ENCODE measurements around the gene DNAJB14.

DNAJB14 gene

GRCh38 chr4:99946356-99947189 is at the start of gene DNAJB14:
DNAJB14 (minus strand) TSS chr4:99946618; CDS start chr4:99946571, 47 bp downstream.
- DNase-seq (ENCODE audit: low read depth): no peak
- H3K4me3 ChIP-seq (ENCODE audit: low read length): peak within 1 kb of the TSS; percentile 79
- TF ChIP-seq CTCF (conservative IDR thresholded peaks at IDR 0.05; ENCODE audit: low read depth, low read length): no peak

- DNase-seq (ENCODE audit: low read depth): no peak
- TF ChIP-seq CTCF (conservative IDR thresholded peaks at IDR 0.05; ENCODE audit: low read depth, low read length): no peak
- H3K4me3 ChIP-seq (ENCODE audit: low read length): no peak overlapping the region
These were observed 45.3 kb upstream of the DNAJB14 start for GRCh38 chr4:99991741-99992140.

GRCh38 chr4:99987681-99988080 is 41.3 kb upstream of the DNAJB14 start:
- no peak for DNase-seq (ENCODE audit: low read depth)

GRCh38 chr4:99986792-99987191 is 40.4 kb upstream of the DNAJB14 start:
- TF ChIP-seq CTCF (conservative IDR thresholded peaks at IDR 0.05; ENCODE audit: low read depth, low read length): no peak
- DNase-seq (ENCODE audit: low read depth): no peak
- H3K4me3 ChIP-seq (ENCODE audit: low read length): no peak overlapping the region

More at GRCh38 chr4:99987681-99988080, 41.3 kb upstream of the DNAJB14 start:
- H3K4me3 ChIP-seq (ENCODE audit: low read length): no peak overlapping the region
- no peak for TF ChIP-seq CTCF (conservative IDR thresholded peaks at IDR 0.05; ENCODE audit: low read depth, low read length)

GRCh38 chr4:99983289-99983943 is 37.0 kb upstream of the DNAJB14 start:
- no peak for TF ChIP-seq CTCF (conservative IDR thresholded peaks at IDR 0.05; ENCODE audit: low read depth, low read length)
- no peak overlapping the region for H3K4me3 ChIP-seq (ENCODE audit: low read length)
- DNase-seq (ENCODE audit: low read depth): no peak

GRCh38 chr4:99979872-99980271 is 33.5 kb upstream of the DNAJB14 start:
- TF ChIP-seq CTCF (conservative IDR thresholded peaks at IDR 0.05; ENCODE audit: low read depth, low read length): no peak
- no peak overlapping the region for H3K4me3 ChIP-seq (ENCODE audit: low read length)
- DNase-seq (ENCODE audit: low read depth): no peak

Data from retinal pigment epithelial cell (primary cell).